ENCODE data around the gene ZNF407. TPM values are rescaled to one million over a fixed set of nuclear protein-coding genes. Genes with fewer than 3 reads are reported as not detected.

ZNF407 gene
- total and polyA plus RNA-seq, 2 of the 13 experiments (the other 11 are each of a cell fraction or from before 2014, with no cell fraction given): 2.3 to 8.7 TPM

- no peaks in the 10 kb centered on the region for H4K20me1 ChIP-seq (ENCODE audit: insufficient read depth, low read length)
- H3K79me2 ChIP-seq (ENCODE audit: insufficient read depth, low read length): no peaks in the 10 kb centered on the region
- no peak overlapping the region for H3K9ac ChIP-seq (ENCODE audit: insufficient read depth, low read depth, low read length)
- TF ChIP-seq FOXP1 (IDR thresholded peaks at IDR 0.05): no peak
- TF ChIP-seq FOXP1 (CRISPR knock-in tag; IDR thresholded peaks at IDR 0.05): no peak
- TF ChIP-seq HMG20B (CRISPR knock-in tag; conservative IDR thresholded peaks at IDR 0.05): no peak
- TF ChIP-seq NFAT5 (CRISPR knock-in tag; IDR thresholded peaks at IDR 0.05): no peak
- TF ChIP-seq SRY (CRISPR knock-in tag; IDR thresholded peaks at IDR 0.05): no peak
- TF ChIP-seq ZFP37 (CRISPR knock-in tag; IDR thresholded peaks at IDR 0.05; ENCODE audit: borderline replicate concordance): no peak
- no peak for TF ChIP-seq GABPB1 (CRISPR knock-in tag; IDR thresholded peaks at IDR 0.05)
- no peak overlapping the region for H3K27ac ChIP-seq (ENCODE audit: extremely low read length, insufficient read depth, low read length)
- intact Hi-C loops (cut with micrococcal nuclease; ENCODE audit: unreplicated experiment) (no loop called here), in situ Hi-C loops (cut with HindIII; ENCODE audit: extremely low pct_ligation_motif_present, low pct_unique_long_range_greater_than_20kb) (loop anchor here (10.0 to 25.0 kb wide), 2 partner anchors 302 to 825 kb away; no protein-coding TSS in a partner anchor)
- DNase-seq (ENCODE audit: low spot score) (no peak), FAIRE-seq (no peak), ATAC-seq (no peak)
- H3K9me3 ChIP-seq (ENCODE audit: low read length): no peaks in the 10 kb centered on the region
- ChIA-PET POLR2A (no interaction called here), CTCF (ENCODE audit: low intra/inter-chr PET ratio, low total read pairs) (no interaction called here)
- WGBS (ENCODE audit: low lambda C conversion rate): 76% methylated on average over 2 of the region's 2 CpGs
- H2AFZ ChIP-seq (ENCODE audit: low read length): no peak overlapping the region
- no peaks in the 10 kb centered on the region for H3K27me3 ChIP-seq (ENCODE audit: control insufficient read depth in 1 of 2, insufficient read depth in 2 of 2, low read length in 2 of 2)
- H3K4me3 ChIP-seq (replicated peaks in 1 of 3; ENCODE audit: insufficient read depth in 1 of 3, low read depth in 2 of 3, low read length in 3 of 3): no peak overlapping the region
- H3K4me2 ChIP-seq (ENCODE audit: low read depth, low read length): no peak overlapping the region
- H3K4me1 ChIP-seq (ENCODE audit: insufficient read depth, low read length): peaks cover 6% of the 10 kb centered on the region; the same call in 1 of the 2 replicates
- no TSS peak for BruUV-seq (replicated peaks)
- no peaks in the 10 kb centered on the region; a peak in 1 of 5 replicates for H3K36me3 ChIP-seq (replicated peaks in 1 of 2; ENCODE audit: control insufficient read depth in 1 of 2, insufficient read depth in 2 of 2, low read length in 2 of 2)
These were observed 65.0 kb downstream of the ZNF407 start for GRCh38 chr18:74662622-74663021.
